Parathyroid adenoma (tissue), 2 donors: ENCODE results near the gene MAP1B.

Source experiments
- H2AFZ ChIP-seq: fragments of 300-600 bp; sonication (generic); one replicate; pipeline ENCODE4 v1.7.0; 2017; ENCODE audit warnings: antibody characterized with exemption, mild to moderate bottlenecking
- H3K27ac ChIP-seq: fragments of 300-600 bp; sonication (generic); one replicate; pipeline ENCODE4 v1.7.0; 2017
- H3K27me3 ChIP-seq: fragments of 300-600 bp; sonication (generic); one replicate; pipeline ENCODE4 v1.7.0; 2017; ENCODE audit warnings: low read length; ENCODE audit not compliant: control insufficient read depth, insufficient read depth
- H3K36me3 ChIP-seq: fragments of 300-600 bp; sonication (generic); one replicate; pipeline ENCODE4 v1.7.0; 2017; ENCODE audit warnings: low read length; ENCODE audit not compliant: control insufficient read depth, insufficient read depth
- H3K4me1 ChIP-seq: fragments of 300-600 bp; sonication (generic); one replicate; pipeline ENCODE4 v1.7.0; 2017; ENCODE audit warnings: control low read depth
- H3K4me2 ChIP-seq: fragments of 300-600 bp; sonication (generic); one replicate; pipeline ENCODE4 v1.7.0; 2017; ENCODE audit warnings: low read length
- H3K4me3 ChIP-seq: fragments of 300-600 bp; sonication (generic); one replicate; pipeline ENCODE4 v1.7.0; 2017; ENCODE audit warnings: low read depth, low read length
- H3K79me2 ChIP-seq: fragments of 300-600 bp; sonication (generic); one replicate; pipeline ENCODE4 v1.7.0; 2017; ENCODE audit warnings: control low read depth
- H3K9ac ChIP-seq: fragments of 300-600 bp; sonication (generic); one replicate; pipeline ENCODE4 v1.7.0; 2017; ENCODE audit warnings: mild to moderate bottlenecking
- H3K9me3 ChIP-seq: fragments of 300-600 bp; sonication (generic); one replicate; pipeline ENCODE4 v1.7.0; 2017; ENCODE audit warnings: low read length; ENCODE audit not compliant: control insufficient read depth
- CTCF ChIP-seq: fragments of 300-600 bp; sonication (generic); IDR thresholded peaks from one replicate; pipeline ENCODE4 v1.7.0; 2017; ENCODE audit warnings: antibody characterized with exemption, mild to moderate bottlenecking
- donor health status: primary hyperparathyroidism.

The MAP1B gene

GRCh38 chr5:72234265-72234700 lies 127.0 kb downstream of the MAP1B start:
- no peaks in the 10 kb centered on the region for H3K27me3 ChIP-seq
- no peak for TF ChIP-seq CTCF
- no peaks in the 10 kb centered on the region for H3K79me2 ChIP-seq
- peaks cover 14% of the 10 kb centered on the region for H3K4me1 ChIP-seq
- H3K36me3 ChIP-seq, result no peaks in the 10 kb centered on the region
- H3K27ac ChIP-seq, result no peak overlapping the region
- H2AFZ ChIP-seq, result no peak overlapping the region
- H3K4me3 ChIP-seq, result no peak overlapping the region
- H3K9ac ChIP-seq, result no peak overlapping the region
- H3K4me2 ChIP-seq, result no peak overlapping the region
- H3K9me3 ChIP-seq, result no peaks in the 10 kb centered on the region

- H3K9me3 ChIP-seq, result no peaks in the 10 kb centered on the region
- H3K27ac ChIP-seq, result no peak overlapping the region
- no peak for TF ChIP-seq CTCF
- no peaks in the 10 kb centered on the region for H3K27me3 ChIP-seq
- no peak overlapping the region for H3K9ac ChIP-seq
- H3K4me3 ChIP-seq, result no peak overlapping the region
- H3K36me3 ChIP-seq, result no peaks in the 10 kb centered on the region
- H3K4me1 ChIP-seq, result peaks cover 14% of the 10 kb centered on the region
- no peaks in the 10 kb centered on the region for H3K79me2 ChIP-seq
- H2AFZ ChIP-seq, result no peak overlapping the region
- no peak overlapping the region for H3K4me2 ChIP-seq
Measured at GRCh38 chr5:72234868-72235267, 127.6 kb downstream of the MAP1B start.

- H3K4me1 ChIP-seq, result peaks cover 14% of the 10 kb centered on the region
- no peak for TF ChIP-seq CTCF
- no peaks in the 10 kb centered on the region for H3K36me3 ChIP-seq
- no peak overlapping the region for H3K4me3 ChIP-seq
- no peaks in the 10 kb centered on the region for H3K9me3 ChIP-seq
- H3K27me3 ChIP-seq, result no peaks in the 10 kb centered on the region
- H2AFZ ChIP-seq, result no peak overlapping the region
- no peak overlapping the region for H3K9ac ChIP-seq
- no peaks in the 10 kb centered on the region for H3K79me2 ChIP-seq
- no peak overlapping the region for H3K27ac ChIP-seq
- H3K4me2 ChIP-seq, result no peak overlapping the region
Measured at GRCh38 chr5:72235725-72236124, 128.4 kb downstream of the MAP1B start.

GRCh38 chr5:72237415-72237814 lies 130.1 kb downstream of the MAP1B start:
- no peaks in the 10 kb centered on the region for H3K36me3 ChIP-seq
- peaks cover 7% of the 10 kb centered on the region for H3K4me1 ChIP-seq
- no peak overlapping the region for H2AFZ ChIP-seq

More at GRCh38 chr5:72237415-72237814, 130.1 kb downstream of the MAP1B start:
- H3K79me2 ChIP-seq, result no peaks in the 10 kb centered on the region
- H3K27me3 ChIP-seq, result no peaks in the 10 kb centered on the region
- H3K9ac ChIP-seq, result no peak overlapping the region
- H3K9me3 ChIP-seq, result no peaks in the 10 kb centered on the region
- TF ChIP-seq CTCF, result no peak
- no peak overlapping the region for H3K27ac ChIP-seq
- no peak overlapping the region for H3K4me3 ChIP-seq
- H3K4me2 ChIP-seq, result no peak overlapping the region
